ENCODE data around the gene TMC8.
"Not testable (repeated sequence)": the region's sequence is repeated elsewhere in the genome, so short reads cannot be mapped to it uniquely, and the experiment has no call there.

Gene TMC8

GRCh38 chr17:78082355-78082872 lies 48.2 kb upstream of the TMC8 start:
- ChIA-PET POLR2A (interaction anchor here (0.6 kb wide), 1 partner anchor 124 kb away, joined by 3 read pairs; no protein-coding TSS in a partner anchor), CTCF (interaction anchor here (1.0 to 1.7 kb wide), 2 partner anchors 94 to 340 kb away, joined by 4 read pairs; no protein-coding TSS in a partner anchor)
- not testable (repeated sequence) for H3K4me3 ChIP-seq (ENCODE audit: low read depth, low read length); H3K27ac ChIP-seq (ENCODE audit: extremely low read depth, low read depth, low read length); H3K4me1 ChIP-seq (ENCODE audit: control insufficient read depth, insufficient read depth, low read length); H3K9me3 ChIP-seq (ENCODE audit: control insufficient read depth, insufficient read depth, low read depth, low read length)
- peak; percentile 40; the same call in 1 of the 2 replicates for TF ChIP-seq ZBTB17 (tag by site-specific recombination; IDR thresholded peaks at IDR 0.05)
- peaks cover 42 to 63% of the 10 kb centered on the region in 2 experiments for H3K36me3 ChIP-seq (ENCODE audit: control insufficient read depth in 2 of 2, insufficient read depth in 1 of 2, low read length in 2 of 2)

GRCh38 chr17:78082988-78083387 lies 47.6 kb upstream of the TMC8 start:
- no peaks in the 10 kb centered on the region for H3K9me3 ChIP-seq (ENCODE audit: control insufficient read depth, insufficient read depth, low read depth, low read length)
- peaks cover 46 to 63% of the 10 kb centered on the region in 2 experiments for H3K36me3 ChIP-seq (ENCODE audit: control insufficient read depth in 2 of 2, insufficient read depth in 1 of 2, low read length in 2 of 2)
- no peak overlapping the region for H3K4me3 ChIP-seq (ENCODE audit: low read depth, low read length)
- no peak for TF ChIP-seq ZNF610 (tag by site-specific recombination; IDR thresholded peaks at IDR 0.05; ENCODE audit: borderline replicate concordance)
- no peak for TF ChIP-seq ZNF626 (tag by site-specific recombination; IDR thresholded peaks at IDR 0.05)
- no peak for TF ChIP-seq ZXDB (tag by site-specific recombination; IDR thresholded peaks at IDR 0.05)
- TF ChIP-seq ZBTB44 (tag by site-specific recombination; IDR thresholded peaks at IDR 0.05) = peak; percentile 72
- no peak for TF ChIP-seq ZBTB11 (tag by site-specific recombination; conservative IDR thresholded peaks at IDR 0.05; ENCODE audit: low read depth)
- no peak for TF ChIP-seq FEZF1 (tag by site-specific recombination; IDR thresholded peaks at IDR 0.05)
- ChIA-PET CTCF (interaction anchor here (0.8 to 3.7 kb wide), 7 partner anchors 14 to 168 kb away, joined by 4 to 37 read pairs (median 4); no protein-coding TSS in a partner anchor), POLR2A (no interaction called here)
- H3K27ac ChIP-seq (ENCODE audit: extremely low read depth, low read depth, low read length) = no peak overlapping the region
- no peaks in the 10 kb centered on the region for H3K4me1 ChIP-seq (ENCODE audit: control insufficient read depth, insufficient read depth, low read length)

GRCh38 chr17:78086740-78087139 lies 43.8 kb upstream of the TMC8 start:
- H3K4me3 ChIP-seq (ENCODE audit: low read depth, low read length) = no peak overlapping the region
- no peak for TF ChIP-seq ZNF248 (tag by site-specific recombination; IDR thresholded peaks at IDR 0.05)
- TF ChIP-seq ZNF157 (tag by site-specific recombination; IDR thresholded peaks at IDR 0.05) = no peak
- no peak for TF ChIP-seq IKZF3 (tag by site-specific recombination; IDR thresholded peaks at IDR 0.05)
- no peak overlapping the region for H3K27ac ChIP-seq (ENCODE audit: extremely low read depth, low read depth, low read length)
- POLR2A ChIA-PET = no interaction called here
- H3K9me3 ChIP-seq (ENCODE audit: control insufficient read depth, insufficient read depth, low read depth, low read length) = no peaks in the 10 kb centered on the region
- CTCF ChIA-PET = interaction anchor here (0.6 to 3.7 kb wide), 8 partner anchors 9 to 165 kb away, joined by 3 to 32 read pairs (median 12); no protein-coding TSS in a partner anchor
- no peaks in the 10 kb centered on the region for H3K4me1 ChIP-seq (ENCODE audit: control insufficient read depth, insufficient read depth, low read length)
- peaks cover 46 to 68% of the 10 kb centered on the region in 2 experiments for H3K36me3 ChIP-seq (ENCODE audit: control insufficient read depth in 2 of 2, insufficient read depth in 1 of 2, low read length in 2 of 2)

GRCh38 chr17:78088529-78088928 lies 42.0 kb upstream of the TMC8 start:
- Histone ChIP-seq H3K36me3 (ENCODE audit: control insufficient read depth in 2 of 2, insufficient read depth in 1 of 2, low read length in 2 of 2) (peaks cover 56 to 78% of the 10 kb centered on the region in 2 experiments), H3K4me3 (ENCODE audit: low read depth, low read length) (no peak overlapping the region), H3K27ac (ENCODE audit: extremely low read depth, low read depth, low read length) (no peak overlapping the region), H3K9me3 (ENCODE audit: control insufficient read depth, insufficient read depth, low read depth, low read length) (no peaks in the 10 kb centered on the region), H3K4me1 (ENCODE audit: control insufficient read depth, insufficient read depth, low read length) (no peaks in the 10 kb centered on the region)
- no peak for TF ChIP-seq BCL6B (tag by site-specific recombination; IDR thresholded peaks at IDR 0.05)
- peak; percentile 55; the same call in 1 of the 2 replicates for TF ChIP-seq ZNF664 (tag by site-specific recombination; IDR thresholded peaks at IDR 0.05)
- CTCF ChIA-PET = interaction anchor here (0.6 to 1.5 kb wide), 4 partner anchors 18 to 162 kb away, joined by 3 to 9 read pairs (median 3); no protein-coding TSS in a partner anchor
- POLR2A ChIA-PET = no interaction called here
